HUES64 (cell line): Measurements from ENCODE around the gene CSAD.

Experiments
- H3K27ac ChIP-seq: 2 replicates; pipeline ENCODE4 v1.7.0; 2013; ENCODE audit warnings: low read depth, low read length, inconsistent platforms
- H3K27me3 ChIP-seq: 2 replicates; pipeline ENCODE4 v1.6.1; 2013; ENCODE audit warnings: mild to moderate bottlenecking, low read length; ENCODE audit not compliant: insufficient read depth
- H3K36me3 ChIP-seq: 2 replicates; pipeline ENCODE4 v1.6.1; 2013; ENCODE audit warnings: mild to moderate bottlenecking, low read length; ENCODE audit not compliant: insufficient read depth
- H3K4me1 ChIP-seq: 2 replicates; pipeline ENCODE4 v1.6.1; 2013; ENCODE audit warnings: mild to moderate bottlenecking, low read length, moderate library complexity; ENCODE audit not compliant: insufficient read depth
- H3K4me3 ChIP-seq: 2 replicates; pipeline ENCODE4 v1.5.1; 2013; ENCODE audit warnings: mild to moderate bottlenecking, low read length, moderate library complexity
- H3K9ac ChIP-seq: 2 replicates; pipeline ENCODE4 v1.6.1; 2013; ENCODE audit warnings: mild to moderate bottlenecking, low read depth, low read length
- H3K9me3 ChIP-seq: 2 replicates; pipeline ENCODE4 v1.6.1; 2013; ENCODE audit warnings: low read depth, low read length; ENCODE audit not compliant: insufficient read depth
- WGBS: fragments of 150-250, 120-280 bp; methylation state at CpG from one replicate; pipeline ENCODE4 v1.1.7; 2013; ENCODE audit warnings: missing lambda C conversion rate; 5-methylcytosine and 5-hydroxymethylcytosine counted together

The CSAD gene

DNA sequence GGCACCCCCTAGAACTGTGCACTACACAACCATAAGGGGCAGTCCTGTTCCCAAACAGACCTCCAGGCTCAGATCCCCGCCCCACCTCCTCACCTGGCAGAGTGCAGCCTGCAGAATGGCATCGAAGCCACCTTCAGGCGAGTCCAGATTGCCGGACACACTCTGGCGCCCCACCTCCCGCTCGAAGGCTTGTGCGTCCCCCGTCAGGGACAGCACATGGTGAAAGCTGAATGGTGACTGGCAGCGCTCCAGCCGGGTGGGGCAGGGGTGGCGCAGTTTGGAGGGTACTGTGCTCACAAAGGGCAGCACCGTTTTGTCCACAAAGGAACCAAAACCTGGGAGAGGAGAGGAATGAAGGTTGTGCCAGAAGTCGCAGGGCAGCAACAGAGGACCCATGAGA lies 15.8 kb upstream of the CSAD start:
- WGBS, result 90% methylated on average over 14 of the region's 14 CpGs
- peaks cover 67% of the 10 kb centered on the region for H3K27me3 ChIP-seq
- no peak overlapping the region for H3K9ac ChIP-seq

DNA sequence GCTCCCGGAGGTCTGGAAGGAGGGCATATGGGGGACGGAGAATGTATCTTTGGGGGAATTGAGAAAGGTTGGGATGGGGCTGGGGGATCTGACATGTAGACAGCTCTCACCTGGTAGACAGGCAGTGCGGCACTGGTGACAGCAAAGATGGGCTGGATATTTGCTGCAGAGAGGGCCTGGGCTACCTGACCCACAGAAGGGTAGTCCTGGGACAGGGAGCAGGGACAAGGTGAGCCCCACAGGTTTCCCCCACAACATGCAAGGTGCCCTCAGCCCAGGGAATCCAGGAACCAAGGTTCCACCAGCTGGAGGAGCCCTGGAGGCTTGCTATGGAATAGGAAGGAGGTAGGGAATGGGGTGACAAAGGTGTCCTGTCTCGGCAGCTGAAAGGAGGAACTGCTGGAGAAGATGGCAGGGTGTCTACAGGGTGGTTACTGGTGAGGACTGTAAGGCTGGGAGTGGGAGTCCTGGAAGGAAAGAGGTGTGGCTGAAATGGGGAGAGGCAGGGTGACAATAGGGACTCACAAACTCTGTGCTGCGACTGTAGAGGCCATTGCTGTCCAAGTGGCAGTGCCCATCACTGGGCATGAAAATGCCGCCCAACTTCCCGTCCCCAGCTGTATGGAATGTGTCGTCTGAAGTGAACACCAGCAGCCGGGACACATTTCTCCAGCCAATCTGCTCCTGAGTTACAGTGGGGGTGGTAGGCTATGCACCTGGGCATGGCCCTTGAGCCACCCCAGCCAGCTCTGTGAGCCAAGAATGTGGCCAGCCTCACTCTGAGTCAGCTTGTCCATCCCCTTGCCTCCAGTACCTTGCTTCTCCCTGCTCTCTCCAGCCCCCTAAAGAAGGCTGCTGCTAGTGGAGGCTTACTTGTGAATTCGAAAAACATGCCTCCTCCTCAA lies 15.0 kb upstream of the CSAD start:
- WGBS, result 84% methylated on average over 10 of the region's 10 CpGs
- Histone ChIP-seq H3K27ac (no peak overlapping the region), H3K9me3 (no peaks in the 10 kb centered on the region), H3K9ac (no peak overlapping the region), H3K36me3 (no peaks in the 10 kb centered on the region), H3K27me3 (peaks cover 67% of the 10 kb centered on the region), H3K4me3 (no peak overlapping the region), H3K4me1 (no peaks in the 10 kb centered on the region)

More for the DNA sequence above, 15.8 kb upstream of the CSAD start:
- Histone ChIP-seq H3K27ac (no peak overlapping the region), H3K9me3 (no peaks in the 10 kb centered on the region), H3K4me1 (no peaks in the 10 kb centered on the region), H3K36me3 (no peaks in the 10 kb centered on the region), H3K4me3 (no peak overlapping the region)

DNA sequence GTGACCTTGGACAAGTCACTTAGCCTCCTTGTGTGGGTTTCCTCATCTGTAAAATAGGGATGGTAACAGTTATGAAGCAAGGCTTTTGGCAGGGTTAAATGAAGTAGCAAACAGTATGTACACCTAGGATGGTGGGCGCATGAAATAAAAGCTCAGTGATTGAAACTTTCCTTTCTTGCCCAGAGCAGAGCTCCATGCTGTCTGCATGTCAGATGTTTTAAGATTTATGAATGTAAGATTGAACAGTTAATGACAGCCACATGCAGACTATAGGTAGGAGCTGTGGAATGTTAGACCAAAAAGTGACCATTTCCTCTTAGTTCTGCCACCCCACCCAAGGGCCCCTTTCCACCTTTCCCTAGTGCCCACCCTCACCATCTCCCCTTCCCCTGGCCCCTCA lies 14.2 kb upstream of the CSAD start:
- no peak overlapping the region for H3K27ac ChIP-seq
- no peaks in the 10 kb centered on the region for H3K9me3 ChIP-seq
- H3K4me3 ChIP-seq, result no peak overlapping the region
- H3K36me3 ChIP-seq, result no peaks in the 10 kb centered on the region
- no peaks in the 10 kb centered on the region for H3K4me1 ChIP-seq
- no peak overlapping the region for H3K9ac ChIP-seq
- WGBS, result 90% methylated on average over 1 of the region's 1 CpG
- H3K27me3 ChIP-seq, result peaks cover 64% of the 10 kb centered on the region

GRCh38 chr12:53193985-53194716 lies 13.4 kb upstream of the CSAD start:
- H3K4me3 ChIP-seq, result no peak overlapping the region
- H3K9me3 ChIP-seq, result no peaks in the 10 kb centered on the region
- WGBS, result 78% methylated on average over 10 of the region's 11 CpGs
- H3K27ac ChIP-seq, result no peak overlapping the region
- no peak overlapping the region for H3K9ac ChIP-seq
- peaks cover 60% of the 10 kb centered on the region for H3K27me3 ChIP-seq
- H3K4me1 ChIP-seq, result no peaks in the 10 kb centered on the region
- no peaks in the 10 kb centered on the region for H3K36me3 ChIP-seq

DNA sequence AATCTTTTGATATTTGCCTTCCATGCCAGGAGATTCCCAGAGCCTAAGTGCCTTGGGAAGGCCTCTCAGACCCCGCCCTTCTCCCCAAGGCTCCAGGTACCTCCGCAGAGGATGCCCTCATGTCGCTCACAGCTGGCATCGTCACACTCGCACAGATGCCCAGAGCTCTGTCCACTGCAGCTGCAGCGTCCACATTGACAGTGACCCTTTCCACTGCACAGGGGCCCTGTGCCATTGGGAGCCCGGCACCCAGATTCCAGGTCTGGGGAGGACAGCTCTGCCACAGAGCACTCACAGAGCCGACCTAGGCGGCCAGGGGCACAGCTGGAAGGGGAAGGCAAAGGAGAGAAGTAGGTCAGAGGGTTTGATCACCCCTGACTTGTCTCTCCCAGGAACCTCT lies 12.3 kb upstream of the CSAD start:
- Histone ChIP-seq H3K9ac (no peak overlapping the region), H3K36me3 (peaks cover 2% of the 10 kb centered on the region; the same call in 1 of the 2 replicates), H3K27me3 (peaks cover 49% of the 10 kb centered on the region), H3K4me1 (no peaks in the 10 kb centered on the region), H3K9me3 (no peaks in the 10 kb centered on the region), H3K4me3 (no peak overlapping the region), H3K27ac (no peak overlapping the region)
- 89% methylated on average over 9 of the region's 9 CpGs for WGBS

- Histone ChIP-seq H3K4me1 (no peaks in the 10 kb centered on the region), H3K27me3 (peaks cover 44% of the 10 kb centered on the region), H3K9ac (no peak overlapping the region), H3K27ac (no peak overlapping the region), H3K36me3 (peaks cover 6% of the 10 kb centered on the region), H3K9me3 (no peaks in the 10 kb centered on the region), H3K4me3 (no peak overlapping the region)
- WGBS, result 94% methylated on average over 14 of the region's 14 CpGs
Observed at GRCh38 chr12:53192531-53193021, 11.9 kb upstream of the CSAD start.

DNA sequence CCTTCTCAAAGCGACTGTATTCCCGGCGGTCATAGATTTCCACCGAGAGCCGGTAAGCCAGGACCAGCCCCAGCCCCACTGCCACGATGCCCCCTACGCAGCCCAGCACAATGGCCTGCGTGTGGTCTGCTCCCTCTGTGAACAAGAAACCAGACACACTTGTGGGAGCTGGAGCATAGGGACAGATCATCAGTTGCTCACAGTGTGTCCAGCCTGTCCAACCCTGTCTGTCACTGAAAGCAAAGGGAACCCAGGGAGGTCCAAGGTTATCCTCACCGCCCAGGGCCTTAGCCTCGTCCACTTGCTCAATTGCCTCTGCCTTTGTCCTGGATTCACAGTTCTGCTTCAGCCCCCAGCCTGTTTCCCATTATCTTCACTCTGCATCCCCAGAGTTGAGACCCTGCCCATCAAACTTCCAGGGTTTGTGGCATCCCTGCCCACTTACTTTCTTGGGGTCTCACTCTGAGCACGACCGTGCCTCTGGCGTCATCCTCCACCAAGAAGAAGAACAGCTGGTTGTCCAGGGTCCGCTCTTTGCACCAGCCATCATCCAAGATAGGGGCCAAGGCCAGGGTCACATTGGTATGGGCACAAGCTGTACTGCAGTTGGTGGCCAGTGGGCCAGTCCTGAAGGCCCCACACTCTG lies 11.3 kb upstream of the CSAD start:
- WGBS, result 94% methylated on average over 14 of the region's 14 CpGs
- H3K27me3 ChIP-seq, result peaks cover 38% of the 10 kb centered on the region
- H3K4me1 ChIP-seq, result no peaks in the 10 kb centered on the region
- no peak overlapping the region for H3K27ac ChIP-seq
- H3K36me3 ChIP-seq, result peaks cover 12% of the 10 kb centered on the region
- no peak overlapping the region for H3K9ac ChIP-seq
- H3K4me3 ChIP-seq, result no peak overlapping the region
- H3K9me3 ChIP-seq, result no peaks in the 10 kb centered on the region

GRCh38 chr12:53191096-53191884 lies 10.6 kb upstream of the CSAD start:
- peaks cover 31% of the 10 kb centered on the region for H3K27me3 ChIP-seq
- 97% methylated on average over 11 of the region's 11 CpGs for WGBS

GRCh38 chr12:53190108-53190729 lies 9.5 kb upstream of the CSAD start:
- 44% methylated on average over 14 of the region's 14 CpGs for WGBS
- H3K4me1 ChIP-seq, result no peaks in the 10 kb centered on the region
- H3K36me3 ChIP-seq, result peaks cover 30% of the 10 kb centered on the region
- H3K9me3 ChIP-seq, result no peaks in the 10 kb centered on the region
- H3K9ac ChIP-seq, result no peak overlapping the region
- no peak overlapping the region for H3K4me3 ChIP-seq
- H3K27me3 ChIP-seq, result peaks cover 20% of the 10 kb centered on the region
- H3K27ac ChIP-seq, result no peak overlapping the region

More at GRCh38 chr12:53191096-53191884, 10.6 kb upstream of the CSAD start:
- H3K27ac ChIP-seq, result no peak overlapping the region
- no peaks in the 10 kb centered on the region for H3K4me1 ChIP-seq
- peaks cover 19% of the 10 kb centered on the region for H3K36me3 ChIP-seq
- H3K4me3 ChIP-seq, result no peak overlapping the region
- no peak overlapping the region for H3K9ac ChIP-seq
- no peaks in the 10 kb centered on the region for H3K9me3 ChIP-seq

DNA sequence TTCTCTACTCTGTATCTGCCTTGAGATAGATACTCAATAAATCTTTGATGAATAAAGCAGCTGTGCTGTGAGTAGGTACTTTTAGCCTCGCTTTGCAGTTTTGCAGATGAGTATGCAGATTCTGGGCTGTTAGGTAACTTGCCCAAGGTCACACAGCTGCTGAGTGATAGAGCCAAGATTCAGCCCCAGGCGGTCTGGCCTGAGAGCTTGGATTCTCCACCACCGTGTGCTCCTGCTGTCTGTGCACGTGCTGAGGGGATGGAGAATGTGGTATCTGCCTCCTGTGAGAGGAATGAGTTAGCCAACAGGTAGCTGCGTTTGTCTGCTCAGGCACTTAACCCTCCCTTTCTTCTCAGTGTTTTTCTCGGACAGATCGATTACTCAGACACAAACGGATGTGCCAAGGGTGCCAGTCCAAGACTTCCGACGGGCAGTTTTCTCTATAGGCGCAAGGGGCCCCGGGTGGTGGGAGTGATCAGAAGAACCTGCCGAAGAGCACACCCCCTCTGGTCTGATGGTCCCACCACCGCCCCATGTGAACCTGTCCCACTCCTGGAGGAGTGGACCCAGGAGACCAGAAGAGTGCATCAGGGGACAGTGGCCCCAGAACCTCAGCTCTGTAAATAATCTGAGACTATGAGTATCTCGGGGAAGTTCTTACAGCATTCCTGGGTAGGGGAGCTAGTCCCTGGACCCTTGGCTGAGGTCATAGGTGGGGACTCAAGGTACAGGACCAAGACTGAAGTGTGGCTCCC lies 6.6 kb upstream of the CSAD start:
- Histone ChIP-seq H3K36me3 (peaks cover 55% of the 10 kb centered on the region), H3K9me3 (no peaks in the 10 kb centered on the region), H3K4me3 (no peak overlapping the region), H3K4me1 (no peaks in the 10 kb centered on the region), H3K9ac (no peak overlapping the region), H3K27ac (no peak overlapping the region), H3K27me3 (no peaks in the 10 kb centered on the region)
- WGBS, result 88% methylated on average over 15 of the region's 15 CpGs
